Motor neuron (in vitro differentiated cells): ENCODE data around the gene SLC15A1. TPM values are rescaled to one million over a fixed set of nuclear protein-coding genes. Genes with fewer than 3 reads are reported as not detected.

Experiments
- ATAC-seq, 8 experiments: fragments of 200-7000 bp; cut with Tn5 transposase; replicated peaks in 6 of 8; 2 replicates each; pipeline ENCODE4 v1.8.0; 2021; ENCODE audit warnings: mild to moderate bottlenecking in 8 of 8, moderate library complexity in 8 of 8
- H3K27ac ChIP-seq, 2 donors: fragments of 250-450 bp; sonication (Bioruptor Pico); 2 replicates each; pipeline ENCODE4 v1.9.0; 2021; ENCODE audit warnings: antibody characterized with exemption in 2 of 2, mild to moderate bottlenecking in 2 of 2, moderate library complexity in 1 of 2
- H3K4me1 ChIP-seq, 2 donors: fragments of 250-450 bp; sonication (Bioruptor Pico); replicated peaks in 1 of 2; 2 replicates each; pipeline ENCODE4 v1.6.1; 2021; ENCODE audit warnings: antibody characterized with exemption in 2 of 2, mild to moderate bottlenecking in 2 of 2, moderate library complexity in 1 of 2
- H3K4me3 ChIP-seq, 5 donors: fragments of 250-450 bp; sonication (Bioruptor Pico); 2 replicates each; pipeline ENCODE4 v1.9.0; 2021; ENCODE audit warnings: antibody characterized with exemption in 5 of 5, mild to moderate bottlenecking in 5 of 5, moderate library complexity in 4 of 5
- WGBS, 10 experiments: fragments of 450-650 bp; shearing (Covaris generic); methylation state at CpG; one replicate each; pipeline ENCODE4 v1.0.0; 2022; 5-methylcytosine and 5-hydroxymethylcytosine counted together
- in situ Hi-C, 9 experiments: fragments of 400-800 bp; cut with MboI; loops; one replicate each; pipeline ENCODE4 v1.15.0; 2021; ENCODE audit warnings: low sequenced_read_pairs in 9 of 9, low pct_unique_long_range_greater_than_20kb in 2 of 9; ENCODE audit not compliant: unreplicated experiment in 9 of 9
- total RNA-seq, 8 experiments: library from RNA; unstranded; fragments of 300-600 nt; gene quantifications; 2 replicates each; pipeline versions ENCODE4 v1.2.3 to v1.2.4, GENCODE V29; 2022

SLC15A1 gene
- total RNA-seq, 8 experiments from 2014 or later, result 0.09 to 0.38 (median 0.28) TPM; not detected in 3

GRCh38 chr13:98697791-98698190 is 54.7 kb downstream of the SLC15A1 start:
- H3K27ac ChIP-seq, result no peak overlapping the region
- 12 to 70% (median 45%) methylated on average over 2 to 4 of the region's 4 CpGs for WGBS, 10 experiments
- in situ Hi-C loops, result no loop called here
- H3K4me1 ChIP-seq, result peaks cover 7 to 9% of the 10 kb centered on the region in 2 donors
- ATAC-seq, result peak in 4 of 8 experiments; percentile 24 to 67 (median 28)
- no peak overlapping the region for H3K4me3 ChIP-seq

GRCh38 chr13:98693756-98694155 is 58.7 kb downstream of the SLC15A1 start:
- H3K4me3 ChIP-seq, result no peak overlapping the region
- 18 to 100% (median 47%) methylated on average over 1 of the region's 1 CpG; no CpG with 5 or more reads in 2 of the 10 experiments for WGBS, 10 experiments
- no peak for ATAC-seq
- peaks cover 9% of the 10 kb centered on the region in 2 donors for H3K4me1 ChIP-seq
- no peak overlapping the region for H3K27ac ChIP-seq
- in situ Hi-C loops, result no loop called here

- Histone ChIP-seq H3K27ac (no peak overlapping the region), H3K4me1 (peaks cover 8% of the 10 kb centered on the region in 2 donors), H3K4me3 (no peak overlapping the region)
- 64 to 100% (median 86%) methylated on average over 1 to 4 of the region's 4 CpGs; no CpG with 5 or more reads in 3 of the 10 experiments for WGBS, 10 experiments
- no peak for ATAC-seq
- in situ Hi-C loops, result no loop called here
Observed at GRCh38 chr13:98691360-98691759, 61.1 kb downstream of the SLC15A1 start.

- in situ Hi-C loops, result no loop called here
- 20 to 81% (median 63%) methylated on average over 1 to 12 of the region's 15 CpGs; no CpG with 5 or more reads in 2 of the 10 experiments for WGBS, 10 experiments
Observed at GRCh38 chr13:98690348-98691022, 62.0 kb downstream of the SLC15A1 start.

GRCh38 chr13:98689347-98689968 is 63.0 kb downstream of the SLC15A1 start:
- no peak for ATAC-seq

More at GRCh38 chr13:98690348-98691022, 62.0 kb downstream of the SLC15A1 start:
- ATAC-seq, result peak in 1 of 8 experiments; percentile 41
- peaks cover 8% of the 10 kb centered on the region in 2 donors for H3K4me1 ChIP-seq
- H3K27ac ChIP-seq, result no peak overlapping the region
- no peak overlapping the region for H3K4me3 ChIP-seq

GRCh38 chr13:98688373-98688772 is 64.1 kb downstream of the SLC15A1 start:
- 0 to 67% (median 23%) methylated on average over 1 to 2 of the region's 2 CpGs; no CpG with 5 or more reads in 2 of the 10 experiments for WGBS, 10 experiments
- Histone ChIP-seq H3K4me1 (peaks cover 8% of the 10 kb centered on the region in 2 donors), H3K27ac (no peak overlapping the region), H3K4me3 (no peak overlapping the region)
- ATAC-seq, result peak in 6 of 8 experiments; percentile 28 to 70 (median 60)
- in situ Hi-C loops, result no loop called here

More at GRCh38 chr13:98689347-98689968, 63.0 kb downstream of the SLC15A1 start:
- WGBS, 10 experiments, result 40 to 100% (median 94%) methylated on average over 1 to 6 of the region's 6 CpGs; no CpG with 5 or more reads in 3 of the 10 experiments
- in situ Hi-C loops, result no loop called here
- H3K4me1 ChIP-seq, result peaks cover 8% of the 10 kb centered on the region in 2 donors
- no peak overlapping the region for H3K27ac ChIP-seq
- H3K4me3 ChIP-seq, result no peak overlapping the region

GRCh38 chr13:98687319-98687718 is 65.2 kb downstream of the SLC15A1 start:
- no peak overlapping the region for H3K4me3 ChIP-seq
- ATAC-seq, result peak in 1 of 8 experiments; percentile 32
- in situ Hi-C loops, result no loop called here
- H3K4me1 ChIP-seq, result peaks cover 8% of the 10 kb centered on the region in 2 donors
- H3K27ac ChIP-seq, result no peak overlapping the region
- 63 to 87% (median 80%) methylated on average over 1 to 5 of the region's 5 CpGs; no CpG with 5 or more reads in 2 of the 10 experiments for WGBS, 10 experiments

GRCh38 chr13:98686270-98686669 is 66.2 kb downstream of the SLC15A1 start:
- peaks cover 8% of the 10 kb centered on the region in 2 donors for H3K4me1 ChIP-seq
- 33 to 100% (median 88%) methylated on average over 1 to 7 of the region's 9 CpGs; no CpG with 5 or more reads in 2 of the 10 experiments for WGBS, 10 experiments
- no peak overlapping the region for H3K27ac ChIP-seq
- in situ Hi-C loops, result no loop called here
- ATAC-seq, result no peak
- no peak overlapping the region for H3K4me3 ChIP-seq

- no peak overlapping the region for H3K4me3 ChIP-seq
- 0 to 89% (median 43%) methylated on average over 1 of the region's 2 CpGs; no CpG with 5 or more reads in 6 of the 10 experiments for WGBS, 10 experiments
- H3K4me1 ChIP-seq, result peaks cover 8% of the 10 kb centered on the region in 2 donors
- peak in 1 of 8 experiments; percentile 21 for ATAC-seq
- in situ Hi-C loops, result no loop called here
- H3K27ac ChIP-seq, result no peak overlapping the region
Observed at GRCh38 chr13:98685146-98685545, 67.3 kb downstream of the SLC15A1 start.

GRCh38 chr13:98681049-98681448 is 71.4 kb downstream of the SLC15A1 start:
- H3K4me1 ChIP-seq, result no peaks in the 10 kb centered on the region
- ATAC-seq, result peak in 2 of 8 experiments; percentile 31 to 86
- WGBS, 10 experiments, result 0 to 97% (median 73%) methylated on average over 1 to 3 of the region's 3 CpGs; no CpG with 5 or more reads in 1 of the 10 experiments
- H3K27ac ChIP-seq, result no peak overlapping the region
- no peak overlapping the region for H3K4me3 ChIP-seq
- in situ Hi-C loops, result no loop called here

GRCh38 chr13:98678741-98679140 is 73.7 kb downstream of the SLC15A1 start:
- Histone ChIP-seq H3K4me3 (no peak overlapping the region), H3K27ac (no peak overlapping the region), H3K4me1 (peaks cover 0 to 3% of the 10 kb centered on the region in 2 donors)
- in situ Hi-C loops, result no loop called here
- WGBS, 10 experiments, result 83 to 100% (median 96%) methylated on average over 1 to 6 of the region's 8 CpGs; no CpG with 5 or more reads in 2 of the 10 experiments
- ATAC-seq, result no peak

- H3K27ac ChIP-seq, result no peak overlapping the region
- H3K4me3 ChIP-seq, result no peak overlapping the region
- peak in 5 of 8 experiments; percentile 8 to 45 (median 32) for ATAC-seq
- in situ Hi-C loops, result no loop called here
- peaks cover 0 to 3% of the 10 kb centered on the region in 2 donors for H3K4me1 ChIP-seq
- 46 to 89% (median 77%) methylated on average over 2 to 13 of the region's 13 CpGs; no CpG with 5 or more reads in 1 of the 10 experiments for WGBS, 10 experiments
Observed at GRCh38 chr13:98677398-98677797, 75.1 kb downstream of the SLC15A1 start.

- H3K4me3 ChIP-seq, result no peak overlapping the region
- H3K4me1 ChIP-seq, result peaks cover 0 to 3% of the 10 kb centered on the region in 2 donors
- 70 to 100% (median 98%) methylated on average over 1 to 6 of the region's 13 CpGs; no CpG with 5 or more reads in 3 of the 10 experiments for WGBS, 10 experiments
- in situ Hi-C loops, result no loop called here
- peak in 1 of 8 experiments; percentile 15 for ATAC-seq
- no peak overlapping the region for H3K27ac ChIP-seq
Observed at GRCh38 chr13:98676239-98676638, 76.2 kb downstream of the SLC15A1 start.
